IPS-NIHi11 (cell line): ENCODE measurements around the gene TCERG1L.
A peak's percentile ranks its signal among the peaks of the same experiment; 100 is the strongest.
"Not testable (repeated sequence)": the region's sequence is repeated elsewhere in the genome, so short reads cannot be mapped to it uniquely, and the experiment has no call there.

Experiments used
- DNase-seq: peaks from one replicate; pipeline ENCODE4 v3.0.0; 2012; ENCODE audit warnings: mixed read lengths, low spot score

Gene TCERG1L

DNA sequence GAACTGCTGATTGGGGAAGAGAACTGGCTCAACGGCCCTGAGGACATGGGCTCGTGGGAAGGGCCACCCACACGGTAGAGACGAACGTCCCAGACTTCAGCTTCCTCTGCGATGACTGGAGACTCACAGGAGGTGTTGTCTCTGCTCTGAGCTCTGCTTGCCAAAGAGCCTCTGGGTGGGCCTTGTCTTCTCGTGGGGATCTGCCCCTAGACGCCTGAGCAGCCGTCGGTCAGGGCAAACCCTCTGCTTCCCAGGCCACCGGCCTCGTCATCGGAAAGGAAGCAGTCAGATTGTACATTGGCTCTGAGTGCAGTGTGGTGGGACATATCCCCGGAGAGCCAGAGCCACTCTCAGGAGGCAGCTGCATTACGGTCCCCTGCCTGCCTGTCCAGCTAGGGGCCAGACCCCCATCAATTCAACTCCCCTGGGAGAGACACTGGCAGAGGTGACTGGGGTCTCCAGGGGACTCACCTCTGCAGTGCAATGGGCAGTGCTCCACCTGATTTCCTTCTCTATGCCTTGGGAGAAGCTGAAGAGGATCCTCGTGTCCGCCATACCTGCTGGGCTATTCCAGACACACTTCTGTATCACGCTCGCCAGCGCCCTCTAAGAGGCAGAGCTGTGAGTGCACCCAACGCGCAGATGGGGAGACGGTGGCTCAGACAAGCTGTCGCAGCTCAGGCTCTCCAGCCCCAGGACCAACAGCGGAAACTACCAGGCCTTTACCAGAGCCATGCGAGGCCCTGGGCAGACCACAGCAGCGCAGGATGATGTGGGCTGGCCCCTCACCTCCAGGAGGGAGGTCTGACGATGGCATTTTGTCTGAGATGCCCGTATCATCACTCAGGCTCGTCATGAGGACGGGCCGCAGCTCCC, 227.4 kb downstream of the TCERG1L start:
- DNase-seq = peak; percentile 57

- DNase-seq = no peak
Measured at GRCh38 chr10:131082991-131083481, 228.5 kb downstream of the TCERG1L start.

GRCh38 chr10:131082201-131082850, 229.2 kb downstream of the TCERG1L start:
- no peak for DNase-seq

DNA sequence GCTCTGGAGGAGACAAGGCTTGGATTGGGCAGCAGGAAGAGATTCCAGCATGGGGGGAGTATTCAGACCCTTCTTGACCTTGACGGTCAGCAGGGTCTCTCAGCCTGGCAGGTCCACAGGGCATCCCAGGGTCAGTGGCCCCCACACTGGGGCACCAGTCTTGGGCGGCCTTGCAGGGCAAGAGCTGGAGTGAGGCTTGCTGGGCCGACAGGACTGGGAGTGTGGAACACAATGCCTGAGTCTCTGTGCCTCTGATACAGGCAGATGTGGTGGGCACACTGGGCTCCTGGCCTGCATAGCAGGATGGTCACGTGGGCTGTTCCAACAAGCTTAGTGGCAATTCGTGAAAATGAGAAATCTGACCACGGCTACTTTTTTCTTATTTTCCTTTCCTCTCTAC, 229.7 kb downstream of the TCERG1L start:
- DNase-seq = no peak

- DNase-seq = no peak
Measured at GRCh38 chr10:131081376-131081775, 230.1 kb downstream of the TCERG1L start.

DNA sequence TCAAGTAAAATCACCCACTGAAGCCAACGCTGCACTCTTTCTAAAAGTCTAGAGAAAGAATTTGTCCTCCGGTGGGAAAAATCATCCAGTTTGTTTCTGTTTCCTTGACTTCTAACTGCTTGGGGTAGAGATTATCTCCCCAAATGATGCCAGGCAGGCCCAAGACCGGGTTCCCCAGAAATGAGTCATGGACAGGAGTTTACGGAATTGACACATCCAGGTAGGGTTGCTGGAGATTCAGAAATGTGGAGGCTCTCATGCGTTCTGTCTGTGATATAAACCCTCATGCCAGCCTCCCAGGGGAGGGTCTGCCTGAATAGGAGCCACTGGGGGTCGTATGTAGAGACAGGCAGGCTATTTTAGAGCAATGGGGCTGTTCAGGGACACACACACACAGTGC, 230.9 kb downstream of the TCERG1L start:
- DNase-seq = no peak

DNA sequence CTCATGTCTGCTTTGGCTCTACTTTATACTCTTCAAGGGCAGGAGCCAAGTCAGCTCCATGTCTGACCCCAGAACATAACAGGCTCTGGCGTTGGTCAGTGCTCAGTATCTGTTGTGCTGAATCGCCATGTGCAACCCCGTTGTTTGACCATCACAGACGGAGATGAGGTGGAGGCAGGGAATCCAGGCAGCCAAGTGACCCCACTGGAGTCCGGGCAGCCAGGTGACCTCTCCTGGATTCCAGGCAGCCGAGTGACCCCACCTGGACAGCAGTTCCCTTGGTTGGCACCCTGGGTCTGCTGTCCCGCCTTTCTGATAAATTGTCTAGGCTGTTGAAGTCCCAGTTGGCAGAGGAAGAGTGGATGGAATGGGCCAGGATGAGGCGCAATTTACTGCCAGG, 232.2 kb downstream of the TCERG1L start:
- DNase-seq = no peak

- DNase-seq = not testable (repeated sequence)
Measured at GRCh38 chr10:131078882-131079280, 232.6 kb downstream of the TCERG1L start.

DNA sequence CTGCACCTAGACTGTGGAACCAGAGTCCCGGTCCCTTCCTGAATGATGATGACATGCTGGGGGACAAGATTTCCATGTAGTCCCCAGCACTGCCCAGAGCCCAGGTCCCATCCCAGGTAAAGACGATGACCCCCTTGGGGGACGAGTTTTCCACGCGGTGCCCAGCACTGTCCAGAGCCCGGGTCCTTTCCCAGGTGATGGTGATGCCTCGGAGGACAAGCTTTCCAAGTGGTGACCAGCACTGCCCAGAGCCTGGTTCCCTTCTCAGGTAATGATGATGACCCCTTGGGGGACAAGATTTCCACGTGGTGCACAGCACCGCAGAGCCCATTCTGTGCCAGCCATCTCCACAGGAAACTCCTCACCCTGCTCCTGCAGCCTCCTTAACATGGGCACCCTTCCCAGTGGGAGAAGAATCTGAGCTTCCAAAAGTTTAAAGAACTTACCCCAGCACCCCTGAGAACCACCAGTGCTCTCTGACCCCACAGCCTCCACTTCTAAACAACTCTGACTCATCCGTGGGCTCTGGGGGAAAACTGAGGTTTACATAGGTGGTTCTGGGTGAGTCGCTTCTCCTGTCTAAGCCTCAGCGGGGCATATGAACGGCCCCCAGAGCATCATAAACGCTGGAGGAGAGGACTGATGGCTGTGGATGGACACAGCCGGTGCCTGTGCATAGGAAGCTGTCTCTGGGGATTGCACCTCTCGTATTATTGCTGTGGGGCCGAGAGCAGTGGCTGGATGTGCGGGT, 233.2 kb downstream of the TCERG1L start:
- no peak for DNase-seq

- no peak for DNase-seq
Measured at GRCh38 chr10:131077724-131078123, 233.8 kb downstream of the TCERG1L start.

GRCh38 chr10:131077031-131077430, 234.5 kb downstream of the TCERG1L start:
- DNase-seq = no peak

DNA sequence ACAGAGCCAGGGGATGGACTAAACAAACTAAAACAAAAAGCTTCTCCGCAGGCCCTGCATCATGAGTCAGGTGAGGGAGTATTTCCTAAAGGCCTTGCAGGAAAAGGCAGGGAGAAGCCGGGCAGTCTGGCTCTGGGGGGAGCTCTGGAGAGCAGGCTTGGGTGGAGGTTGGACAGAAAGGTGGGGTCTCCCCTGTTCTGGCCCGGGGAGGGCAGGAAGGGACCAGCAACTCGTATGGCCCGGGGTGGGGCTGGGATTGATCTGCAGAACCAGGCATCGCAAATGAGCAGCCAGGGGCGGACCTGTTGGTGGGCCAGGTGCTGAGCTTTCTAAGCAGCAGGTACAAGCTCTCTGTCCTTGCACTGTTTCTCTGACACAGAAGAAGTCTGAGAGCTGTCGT, 235.2 kb downstream of the TCERG1L start:
- no peak for DNase-seq

- no peak for DNase-seq
Measured at GRCh38 chr10:131075218-131075770, 236.2 kb downstream of the TCERG1L start.

GRCh38 chr10:131074682-131075081, 236.8 kb downstream of the TCERG1L start:
- DNase-seq = no peak

DNA sequence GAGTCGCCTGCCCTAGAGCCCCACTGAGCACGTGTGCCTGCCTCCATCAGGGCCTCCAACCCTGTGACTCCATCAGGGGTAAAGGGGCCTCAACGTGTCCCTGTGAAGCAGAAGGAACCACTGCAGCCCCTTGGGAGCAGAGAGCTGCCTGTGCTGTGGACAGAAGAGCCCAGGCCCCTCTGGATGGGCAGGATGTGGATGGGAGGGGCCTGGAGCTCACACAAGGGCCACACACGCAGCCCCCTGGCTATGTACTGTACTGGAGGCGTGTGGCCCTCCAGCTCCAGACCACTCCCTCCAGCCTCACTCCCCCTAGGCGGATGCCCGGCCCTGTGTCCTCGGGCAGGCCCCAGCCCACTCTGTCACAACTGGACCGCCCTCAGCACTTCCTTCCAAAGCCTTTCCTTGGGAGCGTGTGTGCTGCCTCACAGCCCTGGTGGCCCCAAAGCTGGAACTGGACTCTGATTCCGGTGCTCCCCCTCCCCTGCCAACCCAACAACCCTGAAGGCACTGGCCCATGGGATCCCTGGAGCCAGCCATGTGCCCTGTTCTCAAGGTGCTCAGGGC, 238.0 kb downstream of the TCERG1L start:
- DNase-seq = no peak

GRCh38 chr10:131072651-131073468, 238.7 kb downstream of the TCERG1L start:
- no peak for DNase-seq

GRCh38 chr10:131071721-131072120, 239.8 kb downstream of the TCERG1L start:
- no peak for DNase-seq

- no peak for DNase-seq
Measured at GRCh38 chr10:131070856-131071255, 240.7 kb downstream of the TCERG1L start.

DNA sequence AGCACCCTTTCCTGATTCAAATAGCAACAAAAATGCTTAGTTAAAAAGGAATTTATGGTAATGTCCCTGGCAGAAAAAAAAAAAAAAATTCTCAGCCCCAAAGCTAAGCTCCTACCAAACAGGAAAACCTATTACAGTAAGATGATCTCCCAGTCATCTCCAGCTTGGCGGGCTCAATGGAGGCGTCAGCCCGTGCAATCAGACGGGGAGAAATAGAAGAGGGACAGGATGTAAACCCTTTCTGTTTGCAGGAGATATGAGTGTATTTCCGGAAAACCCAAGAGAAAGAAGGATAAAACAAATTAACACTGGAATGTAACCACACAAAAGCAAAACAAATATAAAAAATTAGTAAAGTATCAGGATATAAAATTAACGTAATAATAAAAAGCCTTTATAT, 242.8 kb downstream of the TCERG1L start:
- DNase-seq = no peak

DNA sequence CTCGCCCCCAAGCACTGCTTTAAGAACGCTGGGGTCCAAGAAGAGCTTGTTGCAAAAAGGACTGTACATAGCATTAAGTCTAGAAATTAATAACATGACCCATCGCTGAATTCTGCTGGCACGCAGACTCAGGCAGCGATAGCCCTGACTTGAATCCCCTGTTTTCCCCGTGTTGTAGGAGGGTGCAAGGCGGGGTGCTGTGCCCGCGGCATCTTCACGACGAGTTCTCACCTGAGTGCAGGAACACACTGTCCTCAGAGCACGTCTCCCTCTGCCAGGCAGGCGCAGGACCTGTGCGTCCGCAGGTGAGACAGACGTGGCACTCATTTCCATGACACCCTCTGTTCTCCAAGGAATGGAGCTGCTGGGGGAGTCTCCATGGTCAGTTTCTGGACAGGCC, 243.2 kb downstream of the TCERG1L start:
- DNase-seq = no peak

- DNase-seq = no peak
Measured at GRCh38 chr10:131067690-131068089, 243.8 kb downstream of the TCERG1L start.
